BJ (cell line): ENCODE data around the gene MEIS3. TPM values are rescaled to one million over a fixed set of nuclear protein-coding genes. Genes with fewer than 3 reads are reported as not detected.

ENCODE experiments used
- CTCF ChIA-PET: fragments of 350-600 bp; formaldehyde crosslinking; extraction: SDS; loops from one replicate; lab custom pipeline; 2021; ENCODE audit warnings: antibody characterized with exemption, inconsistent platforms; lab: Yijun Ruan, JAX
- POLR2A ChIA-PET: fragments of 300-600 bp; sonication (Branson Sonifier 250); formaldehyde crosslinking; extraction: SDS; loops from one replicate; lab custom pipeline; 2021; ENCODE audit warnings: antibody characterized with exemption; lab: Charles Lee
- DNase-seq: peaks from one replicate; pipeline ENCODE4 v3.0.0-alpha.2; 2011; ENCODE audit warnings: low read depth
- H3K27me3 ChIP-seq: 2 replicates; pipeline ENCODE4 v1.6.0; 2011; ENCODE audit warnings: low read length; ENCODE audit not compliant: control insufficient read depth, insufficient read depth
- H3K36me3 ChIP-seq: 2 replicates; pipeline ENCODE4 v1.5.1; 2011; ENCODE audit warnings: low read length; ENCODE audit not compliant: control insufficient read depth, insufficient read depth
- H3K4me3 ChIP-seq: 2 replicates; pipeline ENCODE4 v1.5.1; 2011; ENCODE audit warnings: low read depth, mild to moderate bottlenecking, control low read depth, low read length
- polyA plus RNA-seq: library from polyadenylated mRNA; depleted of rRNA; stranded (reverse); fragments of >200 nt; gene quantifications from 2 replicates; pipeline ENCODE4 v1.2.3, GENCODE V29; 2011
- TF ChIP-seq, protein P1 (sequence below): IDR thresholded peaks from 2 replicates; pipeline ENCODE4 v1.5.1; 2011; ENCODE audit warnings: low read depth, mild to moderate bottlenecking, control low read depth, inconsistent platforms, low read length, moderate library complexity; ENCODE audit not compliant: insufficient read depth

The MEIS3 gene
- polyA plus RNA-seq, 1 experiment = 51.3 TPM

DNA sequence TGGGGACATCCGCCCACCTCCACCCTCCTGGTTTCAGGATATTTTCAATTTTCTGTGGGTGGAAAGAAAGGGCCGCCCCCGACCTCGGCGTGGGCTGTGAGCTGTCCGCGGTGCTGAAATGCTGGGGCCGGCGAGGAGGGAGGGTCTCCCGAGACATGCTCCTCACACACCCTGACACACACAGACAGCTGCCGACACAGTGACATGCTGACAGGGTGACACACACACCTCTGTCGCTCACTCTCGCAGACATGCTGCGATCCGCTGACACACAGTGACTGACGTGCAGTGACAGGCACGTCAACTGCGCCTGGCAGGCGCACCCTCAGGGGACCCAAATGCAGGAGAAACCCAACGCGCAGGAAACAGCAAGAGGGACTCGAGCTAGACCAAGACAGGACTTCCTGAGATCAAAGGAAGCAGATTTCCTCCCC, 25.1 kb upstream of the MEIS3 start:
- Histone ChIP-seq H3K4me3 (no peak overlapping the region), H3K36me3 (no peaks in the 10 kb centered on the region), H3K27me3 (peaks cover 44% of the 10 kb centered on the region)
- ChIA-PET CTCF (interaction anchor here (1.0 to 1.5 kb wide), 2 partner anchors 39 to 263 kb away, joined by 3 to 4 read pairs; partner anchors contain the start of gene KPTN), POLR2A (no interaction called here)
- DNase-seq = no peak
- TF ChIP-seq, protein P1, sequence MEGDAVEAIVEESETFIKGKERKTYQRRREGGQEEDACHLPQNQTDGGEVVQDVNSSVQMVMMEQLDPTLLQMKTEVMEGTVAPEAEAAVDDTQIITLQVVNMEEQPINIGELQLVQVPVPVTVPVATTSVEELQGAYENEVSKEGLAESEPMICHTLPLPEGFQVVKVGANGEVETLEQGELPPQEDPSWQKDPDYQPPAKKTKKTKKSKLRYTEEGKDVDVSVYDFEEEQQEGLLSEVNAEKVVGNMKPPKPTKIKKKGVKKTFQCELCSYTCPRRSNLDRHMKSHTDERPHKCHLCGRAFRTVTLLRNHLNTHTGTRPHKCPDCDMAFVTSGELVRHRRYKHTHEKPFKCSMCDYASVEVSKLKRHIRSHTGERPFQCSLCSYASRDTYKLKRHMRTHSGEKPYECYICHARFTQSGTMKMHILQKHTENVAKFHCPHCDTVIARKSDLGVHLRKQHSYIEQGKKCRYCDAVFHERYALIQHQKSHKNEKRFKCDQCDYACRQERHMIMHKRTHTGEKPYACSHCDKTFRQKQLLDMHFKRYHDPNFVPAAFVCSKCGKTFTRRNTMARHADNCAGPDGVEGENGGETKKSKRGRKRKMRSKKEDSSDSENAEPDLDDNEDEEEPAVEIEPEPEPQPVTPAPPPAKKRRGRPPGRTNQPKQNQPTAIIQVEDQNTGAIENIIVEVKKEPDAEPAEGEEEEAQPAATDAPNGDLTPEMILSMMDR = no peak

DNA sequence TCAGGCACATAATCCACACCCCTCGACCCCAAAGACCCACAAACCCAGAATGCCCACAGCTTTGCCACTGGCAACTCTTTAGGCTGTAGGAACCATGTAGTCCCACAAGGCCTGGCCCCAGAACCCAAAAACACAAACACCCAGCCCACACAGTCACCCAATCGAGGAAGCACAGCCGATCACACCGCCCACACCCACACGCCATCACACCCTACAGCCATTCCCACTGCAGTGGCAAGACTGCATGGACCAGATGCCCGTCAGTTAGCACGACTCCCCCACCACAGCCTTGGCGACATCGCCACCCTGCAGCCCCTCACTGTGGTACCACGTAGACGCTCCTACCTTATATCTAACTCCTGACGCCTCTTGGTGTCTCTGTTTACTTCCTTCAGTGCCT, 24.0 kb upstream of the MEIS3 start:
- TF ChIP-seq, protein P1 = no peak
- H3K27me3 ChIP-seq = peaks cover 38% of the 10 kb centered on the region
- no peaks in the 10 kb centered on the region for H3K36me3 ChIP-seq
- ChIA-PET POLR2A (no interaction called here), CTCF (interaction anchor here (2.2 kb wide), 1 partner anchor 255 kb away, joined by 7 read pairs; no protein-coding TSS in a partner anchor)
- no peak for DNase-seq
- no peak overlapping the region for H3K4me3 ChIP-seq

DNA sequence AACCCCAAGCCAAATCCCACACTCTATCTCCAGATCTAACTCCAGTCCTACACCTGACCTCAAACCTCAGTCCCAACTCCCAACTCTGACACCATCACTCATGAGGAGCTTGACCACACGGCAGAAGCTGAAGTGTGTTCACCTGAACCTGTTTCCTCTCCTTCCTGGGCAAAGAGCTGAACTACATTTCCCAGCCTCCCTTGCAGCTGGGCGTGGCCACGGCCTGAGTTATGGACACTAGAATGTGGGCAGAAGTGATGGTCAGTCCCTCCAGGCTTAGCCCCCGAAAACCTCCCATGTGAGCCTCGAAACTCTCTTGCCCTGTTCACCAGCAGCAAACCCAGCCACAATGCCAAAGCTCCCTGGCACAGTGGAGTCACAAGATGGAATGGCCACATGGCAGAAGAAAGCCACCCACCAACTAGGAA, 19.5 kb upstream of the MEIS3 start:
- ChIA-PET CTCF (interaction anchor here (1.0 to 5.3 kb wide), 7 partner anchors 11 to 273 kb away, joined by 3 to 44 read pairs (median 5); partner anchors contain the start of gene KPTN), POLR2A (interaction anchor here (0.5 kb wide), 1 partner anchor 84 kb away, joined by 4 read pairs; no protein-coding TSS in a partner anchor)
- DNase-seq = no peak
- H3K36me3 ChIP-seq = no peaks in the 10 kb centered on the region
- TF ChIP-seq, protein P1 = no peak
- no peak overlapping the region for H3K4me3 ChIP-seq
- H3K27me3 ChIP-seq = peaks cover 11% of the 10 kb centered on the region

DNA sequence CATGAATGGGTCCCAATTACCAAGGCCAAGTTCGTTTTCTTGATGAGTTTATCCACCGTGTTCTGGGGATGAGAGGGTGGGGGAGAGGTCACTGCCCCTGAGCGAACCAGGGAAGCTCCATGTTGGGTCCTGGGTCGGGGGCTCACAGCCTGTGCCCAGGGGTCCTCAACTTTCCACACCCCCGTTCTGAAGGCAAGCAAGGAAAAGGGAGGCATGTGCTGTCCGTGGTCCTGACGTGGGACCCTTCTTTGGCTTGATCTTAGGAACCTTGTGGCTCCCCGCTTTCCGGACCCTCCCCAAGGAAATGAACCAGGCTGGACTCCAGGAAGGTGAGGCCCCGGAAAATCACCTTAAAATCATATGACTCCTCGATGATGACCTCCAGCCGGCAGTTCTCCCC, 18.2 kb upstream of the MEIS3 start:
- Histone ChIP-seq H3K4me3 (no peak overlapping the region), H3K36me3 (no peaks in the 10 kb centered on the region), H3K27me3 (peaks cover 3% of the 10 kb centered on the region)
- DNase-seq = no peak
- TF ChIP-seq, protein P1 = no peak
- CTCF ChIA-PET = interaction anchor here (0.6 to 5.3 kb wide), 7 partner anchors 10 to 270 kb away, joined by 3 to 44 read pairs (median 5); no protein-coding TSS in a partner anchor
- POLR2A ChIA-PET = no interaction called here

DNA sequence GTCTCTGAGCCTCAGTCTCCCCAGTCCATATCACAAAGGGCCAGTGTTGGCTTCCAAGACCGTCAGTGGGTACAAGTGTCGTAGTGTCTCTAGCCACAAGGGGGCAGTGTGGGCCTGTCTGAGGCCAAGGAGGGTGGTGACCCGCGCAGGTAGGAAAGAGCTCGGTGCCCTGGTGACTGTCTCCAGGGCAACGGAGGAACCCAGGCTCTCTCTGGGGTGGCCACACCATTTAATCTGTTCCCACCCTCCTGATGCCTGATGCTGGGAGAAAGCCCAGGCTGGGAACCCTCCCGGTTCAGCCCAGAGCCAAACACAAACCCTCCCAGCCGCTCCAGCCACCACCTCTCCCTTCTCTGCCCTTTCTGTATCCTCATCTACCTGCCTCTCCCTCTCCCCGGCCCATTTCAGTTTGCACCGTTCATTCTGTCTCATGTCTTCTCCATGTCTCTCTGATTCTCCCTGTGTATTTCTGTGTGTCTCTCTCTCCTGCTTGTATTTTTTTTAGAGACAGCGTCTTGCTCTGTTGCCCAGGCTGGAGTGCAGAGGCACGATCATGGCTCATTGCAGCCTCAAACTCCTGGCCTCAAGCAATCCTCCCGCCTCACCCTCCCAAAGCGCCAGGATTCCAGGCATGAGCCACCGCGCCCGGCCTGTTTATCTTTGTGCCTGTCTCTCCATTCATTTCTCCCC, 17.5 kb upstream of the MEIS3 start:
- Histone ChIP-seq H3K4me3 (no peak overlapping the region), H3K36me3 (no peaks in the 10 kb centered on the region), H3K27me3 (peaks cover 2% of the 10 kb centered on the region; the same call in 1 of the 2 replicates)
- TF ChIP-seq, protein P1 = peak; percentile 90
- ChIA-PET CTCF (interaction anchor here (0.6 to 10.0 kb wide), 26 partner anchors 9 to 369 kb away, joined by 3 to 428 read pairs (median 4); partner anchors contain the start of genes EHD2, KPTN and NAPA), POLR2A (no interaction called here)
- DNase-seq = no peak
